HG03575 (cell line): ENCODE data around the gene RFLNA.

ENCODE experiments used
- ATAC-seq: cut with Tn5 transposase; IDR thresholded peaks from one replicate; pipeline ENCODE4 v1.9.1; 2021; ENCODE audit not compliant: unreplicated experiment, insufficient number of reproducible peaks, low FRiP score; ENCODE audit errors: extremely low read depth

Gene RFLNA

GRCh38 chr12:124294780-124295341, at the start of gene RFLNA:
RFLNA (plus strand) TSS chr12:124295093; CDS start chr12:124295430, 337 bp downstream.
- ATAC-seq = no peak

GRCh38 chr12:124247331-124247730, 47.6 kb upstream of the RFLNA start:
- no peak for ATAC-seq

GRCh38 chr12:124248941-124249825, 45.7 kb upstream of the RFLNA start:
- ATAC-seq = no peak

- ATAC-seq = no peak
Observed at GRCh38 chr12:124251186-124251585, 43.7 kb upstream of the RFLNA start.

GRCh38 chr12:124252964-124253363, 41.9 kb upstream of the RFLNA start:
- no peak for ATAC-seq

GRCh38 chr12:124254126-124254525, 40.8 kb upstream of the RFLNA start:
- no peak for ATAC-seq

- ATAC-seq = no peak
Observed at GRCh38 chr12:124259154-124260066, 35.5 kb upstream of the RFLNA start.

GRCh38 chr12:124261885-124262284, 33.0 kb upstream of the RFLNA start:
- ATAC-seq = no peak

GRCh38 chr12:124264089-124264795, 30.7 kb upstream of the RFLNA start:
- ATAC-seq = no peak

- ATAC-seq = no peak
Observed at GRCh38 chr12:124264879-124265278, 30.0 kb upstream of the RFLNA start.

- no peak for ATAC-seq
Observed at GRCh38 chr12:124267205-124267778, 27.6 kb upstream of the RFLNA start.

GRCh38 chr12:124270671-124271070, 24.2 kb upstream of the RFLNA start:
- no peak for ATAC-seq

- ATAC-seq = no peak
Observed at GRCh38 chr12:124273630-124274029, 21.3 kb upstream of the RFLNA start.

- no peak for ATAC-seq
Observed at GRCh38 chr12:124276337-124276736, 18.6 kb upstream of the RFLNA start.

GRCh38 chr12:124277394-124278241, 17.3 kb upstream of the RFLNA start:
- ATAC-seq = no peak

GRCh38 chr12:124278389-124279101, 16.3 kb upstream of the RFLNA start:
- no peak for ATAC-seq

- ATAC-seq = no peak
Observed at GRCh38 chr12:124279315-124279714, 15.6 kb upstream of the RFLNA start.
